GM10266 (cell line): Measurements from ENCODE around the gene PIGL.
"Not testable (repeated sequence)": the region's sequence is repeated elsewhere in the genome, so short reads cannot be mapped to it uniquely, and the experiment has no call there.

Source experiments
- DNase-seq: peaks from one replicate; pipeline ENCODE4 v3.0.0; 2012; ENCODE audit errors: extremely low spot score
- TF ChIP-seq, protein P1 (sequence below): IDR thresholded peaks from 2 replicates; pipeline ENCODE4 v1.5.1; 2012; ENCODE audit warnings: mild to moderate bottlenecking, low read depth; ENCODE audit not compliant: control insufficient read depth, insufficient read depth; ENCODE audit errors: missing control alignments

Gene PIGL

DNA sequence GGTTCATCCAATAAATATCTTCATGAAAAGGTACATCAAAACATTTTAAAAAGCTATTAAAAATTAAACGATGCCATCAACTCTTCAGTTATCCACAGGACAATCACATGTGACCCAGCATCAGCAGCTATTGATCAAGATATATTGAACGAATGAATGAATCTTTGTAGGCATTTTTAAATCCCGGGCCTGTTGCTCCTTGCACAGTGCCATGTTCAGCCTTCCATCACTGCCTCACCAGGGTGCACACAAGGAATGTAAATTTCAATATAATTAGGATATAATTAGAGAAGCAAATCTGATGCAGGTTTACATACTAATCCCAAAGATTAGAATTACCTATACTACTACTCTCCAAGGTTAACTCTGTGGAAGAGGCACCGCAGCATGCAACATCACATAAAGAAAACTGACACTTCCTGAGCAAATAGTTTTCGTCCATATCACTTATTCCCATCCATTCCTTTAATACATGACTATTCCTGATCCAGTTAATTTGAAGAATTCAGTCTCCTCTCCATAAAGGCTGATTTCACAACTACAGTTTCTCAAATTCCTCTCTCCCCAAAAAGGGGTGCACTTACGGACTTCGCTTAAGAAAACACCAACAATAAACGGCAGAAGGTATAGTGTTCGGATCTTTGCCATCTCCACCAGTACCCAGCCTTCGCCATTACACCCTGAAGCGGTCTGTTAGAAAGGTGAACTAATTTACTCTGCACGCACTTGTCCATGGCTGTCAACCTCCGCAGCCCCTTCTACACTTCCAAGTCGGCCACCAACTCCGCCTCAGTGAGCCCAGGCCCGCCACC is 2.6 kb upstream of the PIGL start:
- DNase-seq, result no peak
- TF ChIP-seq, protein P1, sequence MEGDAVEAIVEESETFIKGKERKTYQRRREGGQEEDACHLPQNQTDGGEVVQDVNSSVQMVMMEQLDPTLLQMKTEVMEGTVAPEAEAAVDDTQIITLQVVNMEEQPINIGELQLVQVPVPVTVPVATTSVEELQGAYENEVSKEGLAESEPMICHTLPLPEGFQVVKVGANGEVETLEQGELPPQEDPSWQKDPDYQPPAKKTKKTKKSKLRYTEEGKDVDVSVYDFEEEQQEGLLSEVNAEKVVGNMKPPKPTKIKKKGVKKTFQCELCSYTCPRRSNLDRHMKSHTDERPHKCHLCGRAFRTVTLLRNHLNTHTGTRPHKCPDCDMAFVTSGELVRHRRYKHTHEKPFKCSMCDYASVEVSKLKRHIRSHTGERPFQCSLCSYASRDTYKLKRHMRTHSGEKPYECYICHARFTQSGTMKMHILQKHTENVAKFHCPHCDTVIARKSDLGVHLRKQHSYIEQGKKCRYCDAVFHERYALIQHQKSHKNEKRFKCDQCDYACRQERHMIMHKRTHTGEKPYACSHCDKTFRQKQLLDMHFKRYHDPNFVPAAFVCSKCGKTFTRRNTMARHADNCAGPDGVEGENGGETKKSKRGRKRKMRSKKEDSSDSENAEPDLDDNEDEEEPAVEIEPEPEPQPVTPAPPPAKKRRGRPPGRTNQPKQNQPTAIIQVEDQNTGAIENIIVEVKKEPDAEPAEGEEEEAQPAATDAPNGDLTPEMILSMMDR, result no peak

DNA sequence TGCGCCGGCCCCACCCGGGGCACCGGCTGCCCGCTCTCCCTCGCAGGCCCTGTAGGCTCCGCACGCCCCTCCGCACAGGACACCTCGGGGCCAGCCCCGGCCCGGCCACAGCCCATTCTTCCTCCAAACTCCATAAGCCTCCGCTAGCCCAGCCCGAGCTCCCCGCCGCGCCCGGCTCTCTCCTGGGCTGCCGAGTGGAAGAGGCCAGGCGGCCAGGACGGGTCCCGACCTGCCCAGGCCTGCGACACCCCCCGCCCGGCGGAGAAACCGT is 2.1 kb upstream of the PIGL start:
- TF ChIP-seq, protein P1, result no peak
- peak; percentile 48 for DNase-seq

GRCh38 chr17:16215273-16215964 is 1.6 kb upstream of the PIGL start, which contains the start of gene NCOR1:
Gene NCOR1 (minus strand): TSS chr17:16215534. CDS start chr17:16194569, 20,965 bp downstream.
- DNase-seq, result peak; percentile 90
- TF ChIP-seq, protein P1, result peak; percentile 44

GRCh38 chr17:16215965-16216316 is 1.1 kb upstream of the PIGL start:
- DNase-seq, result no peak
- TF ChIP-seq, protein P1, result no peak

GRCh38 chr17:16216341-16217001 is 539 bp upstream of the PIGL start:
- not testable (repeated sequence) for DNase-seq

GRCh38 chr17:16222406-16222805 is 5.4 kb downstream of the PIGL start:
- TF ChIP-seq, protein P1, result no peak
- no peak for DNase-seq

GRCh38 chr17:16229912-16230561 is 13.0 kb downstream of the PIGL start:
- DNase-seq, result not testable (repeated sequence)

DNA sequence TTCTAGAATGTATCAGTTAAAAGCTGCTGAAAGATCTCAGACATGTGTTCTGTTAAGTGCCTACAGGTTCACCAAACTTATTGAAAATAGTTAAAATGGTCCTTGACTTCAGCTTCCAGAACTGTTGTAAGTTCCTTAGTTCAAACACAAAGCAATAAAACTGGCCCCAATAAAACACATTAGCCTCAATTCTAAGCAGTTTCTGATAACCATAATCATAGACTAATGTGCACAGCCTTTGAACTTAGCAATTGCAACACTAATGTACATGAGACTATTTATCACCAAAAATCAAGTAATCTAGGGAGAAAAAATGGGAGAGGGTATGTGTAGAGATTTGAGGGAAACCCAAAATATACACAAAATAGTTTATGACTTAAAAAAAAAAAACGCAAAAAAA is 15.4 kb downstream of the PIGL start:
- DNase-seq, result no peak
- TF ChIP-seq, protein P1, result no peak
